Natural killer cell (primary cell): ENCODE results near the gene LYZL2. TPM values are rescaled to one million over a fixed set of nuclear protein-coding genes. Genes with fewer than 3 reads are reported as not detected.
A peak's percentile ranks its signal among the peaks of the same experiment; 100 is the strongest.

Experiments
- ATAC-seq, 3 donors: fragments of 150-1000 bp in 2 of 3; fragments of 200-7000 bp in 1 of 3; cut with Tn5 transposase; 1 replicate in 1 of 3; 2 replicates in 2 of 3; pipeline ENCODE4 v1.10.0; 2021; ENCODE audit warnings: mild to moderate bottlenecking in 2 of 3, moderate library complexity in 2 of 3
- DNase-seq, 2 donors: peaks; one replicate each; pipeline versions ENCODE4 v3.0.0 to v3.0.0-alpha.2; 2013 to 2021; ENCODE audit warnings: mixed read lengths in 1 of 2
- H3K27ac ChIP-seq: one replicate; pipeline ENCODE4 v1.5.1; 2013; ENCODE audit warnings: mild to moderate bottlenecking, low read length
- H3K27me3 ChIP-seq: one replicate; pipeline ENCODE4 v1.6.1; 2013; ENCODE audit warnings: low read length; ENCODE audit not compliant: control insufficient read depth, insufficient read depth
- H3K36me3 ChIP-seq: one replicate; pipeline ENCODE4 v1.6.1; 2013; ENCODE audit warnings: low read length; ENCODE audit not compliant: control insufficient read depth, insufficient read depth
- H3K4me1 ChIP-seq: one replicate; pipeline ENCODE4 v1.6.1; 2013; ENCODE audit warnings: low read length; ENCODE audit not compliant: control insufficient read depth, insufficient read depth
- H3K4me3 ChIP-seq: one replicate; pipeline ENCODE4 v1.5.1; 2013; ENCODE audit warnings: low read length
- H3K9me3 ChIP-seq: one replicate; pipeline ENCODE4 v1.6.1; 2013; ENCODE audit warnings: low read length; ENCODE audit not compliant: control insufficient read depth, insufficient read depth
- H3K27ac Mint-ChIP-seq, 2 donors: one replicate each; pipeline ENCODE4 v1.8.0; 2022; ENCODE audit warnings: mild to moderate bottlenecking in 2 of 2, mixed read lengths in 2 of 2, moderate library complexity in 1 of 2
- H3K27me3 Mint-ChIP-seq, 2 donors: one replicate each; pipeline ENCODE4 v1.8.0; 2022; ENCODE audit warnings: low read depth in 2 of 2, mixed read lengths in 2 of 2
- H3K36me3 Mint-ChIP-seq: one replicate; pipeline ENCODE4 v1.8.0; 2022; ENCODE audit warnings: mixed read lengths
- H3K4me1 Mint-ChIP-seq, 2 donors: one replicate each; pipeline ENCODE4 v1.8.0; 2022; ENCODE audit warnings: mixed read lengths in 2 of 2
- H3K4me3 Mint-ChIP-seq: one replicate; pipeline ENCODE4 v1.8.0; 2022; ENCODE audit warnings: mild to moderate bottlenecking, moderate library complexity, mixed read lengths
- H3K9me3 Mint-ChIP-seq, 2 donors: one replicate each; pipeline ENCODE4 v1.8.0; 2022; ENCODE audit warnings: mixed read lengths in 2 of 2
- CTCF ChIP-seq: fragments of 200-600 bp; IDR thresholded peaks from one replicate; pipeline ENCODE4 v1.8.0; 2022; ENCODE audit warnings: antibody characterized with exemption
- WGBS: methylation state at CpG from one replicate; pipeline ENCODE4 v1.1.7; 2013; ENCODE audit warnings: missing lambda C conversion rate; ENCODE audit not compliant: insufficient coverage; 5-methylcytosine and 5-hydroxymethylcytosine counted together
- intact Hi-C: fragments of 100-400 bp; cut with micrococcal nuclease; formaldehyde crosslinking; loops from one replicate; pipeline ENCODE4 v1.14.2; 2022
- total RNA-seq, 4 donors: library from RNA; stranded (reverse); fragments of 120-200 nt in 1 of 4; gene quantifications; one replicate each; pipeline versions ENCODE4 v1.2.3 to v1.2.4, GENCODE V29; 2013 to 2022

The LYZL2 gene
- total RNA-seq, 3 donors from 2014 or later (not counting 1 experiment from before 2014, with no cell fraction given): not detected

GRCh38 chr10:30639946-30640786 is 10.6 kb upstream of the LYZL2 start:
- Histone ChIP-seq H3K4me1 (no peaks in the 10 kb centered on the region), H3K27me3 (peaks cover 2% of the 10 kb centered on the region), H3K4me3 (no peak overlapping the region), H3K9me3 (no peaks in the 10 kb centered on the region), H3K27ac (no peak overlapping the region), H3K36me3 (no peaks in the 10 kb centered on the region)
- no peaks in the 10 kb centered on the region for H3K36me3 Mint-ChIP-seq
- TF ChIP-seq CTCF: peak; percentile 86
- H3K4me3 Mint-ChIP-seq: no peak overlapping the region
- H3K4me1 Mint-ChIP-seq: no peaks in the 10 kb centered on the region
- intact Hi-C loops: no loop called here
- WGBS: 70% methylated on average over 4 of the region's 6 CpGs
- peak in 2 of 3 donors; percentile 52 to 57 for ATAC-seq
- no peak overlapping the region for H3K27ac Mint-ChIP-seq
- H3K27me3 Mint-ChIP-seq: peaks cover 20 to 32% of the 10 kb centered on the region in 2 donors
- peak in 1 of 2 donors; percentile 78 for DNase-seq
- no peaks in the 10 kb centered on the region for H3K9me3 Mint-ChIP-seq

- Histone ChIP-seq H3K4me3 (no peak overlapping the region), H3K9me3 (no peaks in the 10 kb centered on the region), H3K27me3 (peaks cover 2% of the 10 kb centered on the region), H3K4me1 (no peaks in the 10 kb centered on the region), H3K36me3 (no peaks in the 10 kb centered on the region), H3K27ac (no peak overlapping the region)
- no peak for TF ChIP-seq CTCF
- H3K27ac Mint-ChIP-seq: no peak overlapping the region
- intact Hi-C loops: no loop called here
- H3K4me3 Mint-ChIP-seq: no peak overlapping the region
- no peaks in the 10 kb centered on the region for H3K36me3 Mint-ChIP-seq
- no peak for DNase-seq
- 91% methylated on average over 4 of the region's 4 CpGs for WGBS
- no peak for ATAC-seq
- H3K9me3 Mint-ChIP-seq: no peaks in the 10 kb centered on the region
- H3K27me3 Mint-ChIP-seq: peaks cover 10 to 15% of the 10 kb centered on the region in 2 donors
- H3K4me1 Mint-ChIP-seq: no peaks in the 10 kb centered on the region
Measured at GRCh38 chr10:30637881-30638467, 8.4 kb upstream of the LYZL2 start.

- WGBS: 100% methylated on average over 1 of the region's 4 CpGs
- no peaks in the 10 kb centered on the region for H3K36me3 Mint-ChIP-seq
- ATAC-seq: no peak
- Histone ChIP-seq H3K4me3 (no peak overlapping the region), H3K27me3 (peaks cover 4% of the 10 kb centered on the region), H3K4me1 (no peaks in the 10 kb centered on the region), H3K27ac (no peak overlapping the region), H3K36me3 (no peaks in the 10 kb centered on the region), H3K9me3 (no peaks in the 10 kb centered on the region)
- H3K9me3 Mint-ChIP-seq: no peaks in the 10 kb centered on the region
- H3K4me1 Mint-ChIP-seq: no peaks in the 10 kb centered on the region
- no peak for DNase-seq
- intact Hi-C loops: no loop called here
- no peak overlapping the region for H3K27ac Mint-ChIP-seq
- H3K4me3 Mint-ChIP-seq: no peak overlapping the region
- H3K27me3 Mint-ChIP-seq: peaks cover 8 to 16% of the 10 kb centered on the region in 2 donors
- no peak for TF ChIP-seq CTCF
Measured at GRCh38 chr10:30631188-30631587, 1.6 kb upstream of the LYZL2 start.
